K562 (cell line): ENCODE data around the gene CCNL2. TPM values are rescaled to one million over a fixed set of nuclear protein-coding genes. Genes with fewer than 3 reads are reported as not detected.
A peak's percentile ranks its signal among the peaks of the same experiment; 100 is the strongest.

Source experiments
- DPF2 ChIP-seq: fragments of 450-650 bp; IDR thresholded peaks from 2 replicates; pipeline ENCODE4 v1.6.1; 2016
- HDGF ChIP-seq: fragments of 450-650 bp; IDR thresholded peaks from 2 replicates; pipeline ENCODE4 v1.6.1; 2016
- NRF1 ChIP-seq, 2 experiments: fragments of 450-650 bp; IDR thresholded peaks in 1 of 2; conservative IDR thresholded peaks in 1 of 2; 2 replicates each; pipeline ENCODE4 v1.6.1; 2014; ENCODE audit warnings: mild to moderate bottlenecking in 2 of 2
- ZBTB1 ChIP-seq: sonication (generic); formaldehyde crosslinking; IDR thresholded peaks from 2 replicates; pipeline ENCODE4 v1.8.1; 2023; ENCODE audit warnings: missing genetic modification reagents, low read depth, mild to moderate bottlenecking, borderline replicate concordance
- ZNF165 ChIP-seq: fragments of 250-450 bp; sonication (Bioruptor Pico); IDR thresholded peaks from 2 replicates; pipeline ENCODE4 v1.4.0; 2020; ENCODE audit warnings: borderline replicate concordance
- ZNF41 ChIP-seq: fragments of 250-450 bp; sonication (Bioruptor Pico); conservative IDR thresholded peaks from 2 replicates; pipeline ENCODE4 v1.4.0; 2020; ENCODE audit warnings: mild to moderate bottlenecking
- polyA plus RNA-seq, 8 experiments: library from polyadenylated mRNA; depleted of rRNA in 4 of 8; stranded (reverse) in 5 of 8; unstranded in 3 of 8; fragments of >200 nt; fragmentation: Nextera tagmentation in 2 of 8; fragmentation: Illumina TruSeq in 1 of 8; extraction: Ambion mirVana in 2 of 8; extraction: Trizol in 1 of 8; gene quantifications; 2 replicates each; pipeline versions ENCODE4 v1.2.1 to v1.2.3, GENCODE V29; 2011 to 2014; ENCODE audit warnings: inconsistent platforms in 1 of 8, missing spikeins in 1 of 8
- total RNA-seq, 7 experiments: library from RNA; depleted of rRNA in 6 of 7; stranded (reverse); fragments of >200 nt in 6 of 7; fragmentation: Illumina TruSeq in 2 of 7; extraction: Trizol in 2 of 7; gene quantifications; 2 replicates each; pipeline versions ENCODE4 v1.2.1 to v1.2.3, GENCODE V29; 2011 to 2021; ENCODE audit warnings: low replicate concordance in 1 of 7
- TF ChIP-seq, protein P1 (sequence below): fragments of 200-800 bp; sonication (Bioruptor generic); IDR thresholded peaks from 2 replicates; pipeline ENCODE4 v1.6.1; 2017; ENCODE audit warnings: missing genetic modification characterization, missing compliant biosample characterization
- TF ChIP-seq, protein P2 (sequence below), 2 experiments: IDR thresholded peaks; 2 replicates each; pipeline ENCODE4 v1.6.1; 2011; ENCODE audit warnings: borderline replicate concordance in 1 of 2, control low read depth in 1 of 2, low read depth in 1 of 2, low read length in 1 of 2, mild to moderate bottlenecking in 1 of 2, mixed read lengths in 1 of 2, moderate library complexity in 1 of 2; ENCODE audit not compliant: insufficient read depth in 1 of 2, insufficient read length in 1 of 2, poor library complexity in 1 of 2, severe bottlenecking in 1 of 2; ENCODE audit errors: extremely low read depth in 1 of 2
- TF ChIP-seq, protein P3 (sequence below): fragments of 450-650 bp; formaldehyde crosslinking; IDR thresholded peaks from 2 replicates; pipeline ENCODE4 v1.4.0; 2022; ENCODE audit warnings: missing genetic modification characterization
- TF ChIP-seq, protein P4 (sequence below): fragments of 250-450 bp; sonication (Bioruptor Pico); IDR thresholded peaks from 2 replicates; pipeline ENCODE4 v1.9.0; 2021; ENCODE audit warnings: mild to moderate bottlenecking, inconsistent platforms
- TF ChIP-seq, protein P5 (sequence below): fragments of 200-800 bp; sonication (Bioruptor generic); IDR thresholded peaks from 2 replicates; pipeline ENCODE4 v1.6.1; 2016; ENCODE audit warnings: missing genetic modification characterization, missing compliant biosample characterization

CCNL2 gene
- total and polyA plus RNA-seq, 9 of the 15 experiments (the other 6 are each of a cell fraction or from before 2014, with no cell fraction given): 2.8 to 287 (median 94.5) TPM

DNA sequence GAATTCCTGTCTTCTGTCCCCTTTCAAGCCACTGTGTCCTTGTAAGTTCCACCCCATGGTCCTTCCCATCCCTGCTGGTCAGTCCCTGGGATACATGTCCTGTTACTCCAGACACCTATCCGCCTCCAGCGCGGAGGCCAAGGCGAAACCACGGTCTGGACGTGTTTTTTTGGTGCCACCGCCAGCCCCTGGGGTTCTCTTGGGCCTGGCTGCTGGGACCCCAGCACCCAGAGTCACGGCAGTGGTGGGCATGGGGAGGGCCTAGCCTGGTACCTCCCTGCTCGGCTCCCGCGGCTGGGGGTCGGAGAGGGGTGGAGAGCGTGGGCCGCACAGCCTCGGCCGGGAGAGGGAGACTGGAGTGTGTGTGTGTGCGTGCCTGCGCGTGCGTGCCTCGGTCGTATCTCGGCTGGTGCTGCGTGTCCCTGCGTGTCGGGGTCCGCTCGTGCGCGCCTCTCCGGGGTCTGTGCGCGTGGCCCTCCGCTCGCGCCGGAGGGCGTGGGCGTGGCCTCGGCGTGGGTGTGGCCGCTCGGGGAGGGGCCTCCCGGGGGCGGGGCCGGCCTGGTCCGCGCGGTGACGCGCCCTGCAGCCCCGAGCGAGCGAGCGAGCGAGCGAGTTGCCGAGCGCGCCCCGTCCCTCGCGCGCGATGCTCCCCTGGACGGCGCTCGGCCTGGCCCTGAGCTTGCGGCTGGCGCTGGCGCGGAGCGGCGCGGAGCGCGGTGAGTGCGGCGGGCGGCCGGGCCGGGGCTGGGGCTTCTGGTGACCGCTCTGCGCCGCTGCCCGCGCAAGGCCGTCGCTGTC, 36.2 kb upstream of the CCNL2 start, which contains the start of gene VWA1 (continued):
- TF ChIP-seq, protein P1, sequence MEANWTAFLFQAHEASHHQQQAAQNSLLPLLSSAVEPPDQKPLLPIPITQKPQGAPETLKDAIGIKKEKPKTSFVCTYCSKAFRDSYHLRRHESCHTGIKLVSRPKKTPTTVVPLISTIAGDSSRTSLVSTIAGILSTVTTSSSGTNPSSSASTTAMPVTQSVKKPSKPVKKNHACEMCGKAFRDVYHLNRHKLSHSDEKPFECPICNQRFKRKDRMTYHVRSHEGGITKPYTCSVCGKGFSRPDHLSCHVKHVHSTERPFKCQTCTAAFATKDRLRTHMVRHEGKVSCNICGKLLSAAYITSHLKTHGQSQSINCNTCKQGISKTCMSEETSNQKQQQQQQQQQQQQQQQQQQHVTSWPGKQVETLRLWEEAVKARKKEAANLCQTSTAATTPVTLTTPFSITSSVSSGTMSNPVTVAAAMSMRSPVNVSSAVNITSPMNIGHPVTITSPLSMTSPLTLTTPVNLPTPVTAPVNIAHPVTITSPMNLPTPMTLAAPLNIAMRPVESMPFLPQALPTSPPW (CRISPR knock-in tag): peak; percentile 23; the same call in 1 of the 2 replicates
- TF ChIP-seq ZBTB1 (CRISPR knock-in tag): peak; percentile 80
- peak; percentile 79 to 84 for TF ChIP-seq NRF1 (conservative IDR thresholded peaks at IDR 0.05 in 1 of 2, IDR thresholded peaks at IDR 0.05 in 1 of 2)
- TF ChIP-seq HDGF: peak; percentile 81; the same call in 1 of the 2 replicates
- TF ChIP-seq, protein P2, sequence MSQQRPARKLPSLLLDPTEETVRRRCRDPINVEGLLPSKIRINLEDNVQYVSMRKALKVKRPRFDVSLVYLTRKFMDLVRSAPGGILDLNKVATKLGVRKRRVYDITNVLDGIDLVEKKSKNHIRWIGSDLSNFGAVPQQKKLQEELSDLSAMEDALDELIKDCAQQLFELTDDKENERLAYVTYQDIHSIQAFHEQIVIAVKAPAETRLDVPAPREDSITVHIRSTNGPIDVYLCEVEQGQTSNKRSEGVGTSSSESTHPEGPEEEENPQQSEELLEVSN (IDR thresholded peaks at IDR 0.05; ENCODE audit: borderline replicate concordance in 1 of 2, extremely low read depth in 1 of 2, insufficient read depth in 1 of 2, insufficient read length in 1 of 2, low read depth in 1 of 2, low read length in 1 of 2, poor library complexity in 1 of 2, severe bottlenecking in 1 of 2): peak; percentile 65 to 83
- TF ChIP-seq, protein P3, sequence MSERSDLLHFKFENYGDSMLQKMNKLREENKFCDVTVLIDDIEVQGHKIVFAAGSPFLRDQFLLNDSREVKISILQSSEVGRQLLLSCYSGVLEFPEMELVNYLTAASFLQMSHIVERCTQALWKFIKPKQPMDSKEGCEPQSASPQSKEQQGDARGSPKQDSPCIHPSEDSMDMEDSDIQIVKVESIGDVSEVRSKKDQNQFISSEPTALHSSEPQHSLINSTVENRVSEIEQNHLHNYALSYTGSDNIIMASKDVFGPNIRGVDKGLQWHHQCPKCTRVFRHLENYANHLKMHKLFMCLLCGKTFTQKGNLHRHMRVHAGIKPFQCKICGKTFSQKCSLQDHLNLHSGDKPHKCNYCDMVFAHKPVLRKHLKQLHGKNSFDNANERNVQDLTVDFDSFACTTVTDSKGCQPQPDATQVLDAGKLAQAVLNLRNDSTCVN: 0 out of 2 replicates have a peak, but pooled peaks have one; percentile 28
- TF ChIP-seq ZNF41 (CRISPR knock-in tag): no peak
- TF ChIP-seq, protein P4, sequence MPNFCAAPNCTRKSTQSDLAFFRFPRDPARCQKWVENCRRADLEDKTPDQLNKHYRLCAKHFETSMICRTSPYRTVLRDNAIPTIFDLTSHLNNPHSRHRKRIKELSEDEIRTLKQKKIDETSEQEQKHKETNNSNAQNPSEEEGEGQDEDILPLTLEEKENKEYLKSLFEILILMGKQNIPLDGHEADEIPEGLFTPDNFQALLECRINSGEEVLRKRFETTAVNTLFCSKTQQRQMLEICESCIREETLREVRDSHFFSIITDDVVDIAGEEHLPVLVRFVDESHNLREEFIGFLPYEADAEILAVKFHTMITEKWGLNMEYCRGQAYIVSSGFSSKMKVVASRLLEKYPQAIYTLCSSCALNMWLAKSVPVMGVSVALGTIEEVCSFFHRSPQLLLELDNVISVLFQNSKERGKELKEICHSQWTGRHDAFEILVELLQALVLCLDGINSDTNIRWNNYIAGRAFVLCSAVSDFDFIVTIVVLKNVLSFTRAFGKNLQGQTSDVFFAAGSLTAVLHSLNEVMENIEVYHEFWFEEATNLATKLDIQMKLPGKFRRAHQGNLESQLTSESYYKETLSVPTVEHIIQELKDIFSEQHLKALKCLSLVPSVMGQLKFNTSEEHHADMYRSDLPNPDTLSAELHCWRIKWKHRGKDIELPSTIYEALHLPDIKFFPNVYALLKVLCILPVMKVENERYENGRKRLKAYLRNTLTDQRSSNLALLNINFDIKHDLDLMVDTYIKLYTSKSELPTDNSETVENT (CRISPR knock-in tag): peak; percentile 45; the same call in 1 of the 2 replicates
- TF ChIP-seq ZNF165: no peak
- TF ChIP-seq, protein P5, sequence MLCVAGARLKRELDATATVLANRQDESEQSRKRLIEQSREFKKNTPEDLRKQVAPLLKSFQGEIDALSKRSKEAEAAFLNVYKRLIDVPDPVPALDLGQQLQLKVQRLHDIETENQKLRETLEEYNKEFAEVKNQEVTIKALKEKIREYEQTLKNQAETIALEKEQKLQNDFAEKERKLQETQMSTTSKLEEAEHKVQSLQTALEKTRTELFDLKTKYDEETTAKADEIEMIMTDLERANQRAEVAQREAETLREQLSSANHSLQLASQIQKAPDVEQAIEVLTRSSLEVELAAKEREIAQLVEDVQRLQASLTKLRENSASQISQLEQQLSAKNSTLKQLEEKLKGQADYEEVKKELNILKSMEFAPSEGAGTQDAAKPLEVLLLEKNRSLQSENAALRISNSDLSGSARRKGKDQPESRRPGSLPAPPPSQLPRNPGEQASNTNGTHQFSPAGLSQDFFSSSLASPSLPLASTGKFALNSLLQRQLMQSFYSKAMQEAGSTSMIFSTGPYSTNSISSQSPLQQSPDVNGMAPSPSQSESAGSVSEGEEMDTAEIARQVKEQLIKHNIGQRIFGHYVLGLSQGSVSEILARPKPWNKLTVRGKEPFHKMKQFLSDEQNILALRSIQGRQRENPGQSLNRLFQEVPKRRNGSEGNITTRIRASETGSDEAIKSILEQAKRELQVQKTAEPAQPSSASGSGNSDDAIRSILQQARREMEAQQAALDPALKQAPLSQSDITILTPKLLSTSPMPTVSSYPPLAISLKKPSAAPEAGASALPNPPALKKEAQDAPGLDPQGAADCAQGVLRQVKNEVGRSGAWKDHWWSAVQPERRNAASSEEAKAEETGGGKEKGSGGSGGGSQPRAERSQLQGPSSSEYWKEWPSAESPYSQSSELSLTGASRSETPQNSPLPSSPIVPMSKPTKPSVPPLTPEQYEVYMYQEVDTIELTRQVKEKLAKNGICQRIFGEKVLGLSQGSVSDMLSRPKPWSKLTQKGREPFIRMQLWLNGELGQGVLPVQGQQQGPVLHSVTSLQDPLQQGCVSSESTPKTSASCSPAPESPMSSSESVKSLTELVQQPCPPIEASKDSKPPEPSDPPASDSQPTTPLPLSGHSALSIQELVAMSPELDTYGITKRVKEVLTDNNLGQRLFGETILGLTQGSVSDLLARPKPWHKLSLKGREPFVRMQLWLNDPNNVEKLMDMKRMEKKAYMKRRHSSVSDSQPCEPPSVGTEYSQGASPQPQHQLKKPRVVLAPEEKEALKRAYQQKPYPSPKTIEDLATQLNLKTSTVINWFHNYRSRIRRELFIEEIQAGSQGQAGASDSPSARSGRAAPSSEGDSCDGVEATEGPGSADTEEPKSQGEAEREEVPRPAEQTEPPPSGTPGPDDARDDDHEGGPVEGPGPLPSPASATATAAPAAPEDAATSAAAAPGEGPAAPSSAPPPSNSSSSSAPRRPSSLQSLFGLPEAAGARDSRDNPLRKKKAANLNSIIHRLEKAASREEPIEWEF (CRISPR knock-in tag): no peak
- peak; percentile 30; the same call in 1 of the 2 replicates for TF ChIP-seq DPF2
